Measurements from ENCODE around the gene DTNB.

DNA sequence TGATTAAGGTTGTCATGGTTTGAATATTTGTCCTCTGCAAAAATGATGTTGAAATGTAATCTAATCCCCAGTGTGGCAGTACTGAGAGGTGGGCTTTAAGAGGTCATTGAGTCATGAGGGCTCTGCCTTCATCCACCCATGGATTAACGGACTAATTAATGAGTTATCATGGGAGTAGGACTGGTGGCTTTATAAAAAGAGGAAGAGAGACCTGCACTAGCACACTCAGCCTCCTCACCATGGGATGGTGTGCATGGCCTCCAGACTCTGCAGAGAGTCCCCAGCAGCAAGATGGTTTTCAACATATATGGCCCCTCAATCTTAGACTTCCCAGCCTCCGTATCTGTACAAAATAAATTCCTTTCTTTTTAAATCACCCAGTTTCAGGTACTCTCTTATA, 41.0 kb downstream of the DTNB start:
- TF ChIP-seq, protein P1, sequence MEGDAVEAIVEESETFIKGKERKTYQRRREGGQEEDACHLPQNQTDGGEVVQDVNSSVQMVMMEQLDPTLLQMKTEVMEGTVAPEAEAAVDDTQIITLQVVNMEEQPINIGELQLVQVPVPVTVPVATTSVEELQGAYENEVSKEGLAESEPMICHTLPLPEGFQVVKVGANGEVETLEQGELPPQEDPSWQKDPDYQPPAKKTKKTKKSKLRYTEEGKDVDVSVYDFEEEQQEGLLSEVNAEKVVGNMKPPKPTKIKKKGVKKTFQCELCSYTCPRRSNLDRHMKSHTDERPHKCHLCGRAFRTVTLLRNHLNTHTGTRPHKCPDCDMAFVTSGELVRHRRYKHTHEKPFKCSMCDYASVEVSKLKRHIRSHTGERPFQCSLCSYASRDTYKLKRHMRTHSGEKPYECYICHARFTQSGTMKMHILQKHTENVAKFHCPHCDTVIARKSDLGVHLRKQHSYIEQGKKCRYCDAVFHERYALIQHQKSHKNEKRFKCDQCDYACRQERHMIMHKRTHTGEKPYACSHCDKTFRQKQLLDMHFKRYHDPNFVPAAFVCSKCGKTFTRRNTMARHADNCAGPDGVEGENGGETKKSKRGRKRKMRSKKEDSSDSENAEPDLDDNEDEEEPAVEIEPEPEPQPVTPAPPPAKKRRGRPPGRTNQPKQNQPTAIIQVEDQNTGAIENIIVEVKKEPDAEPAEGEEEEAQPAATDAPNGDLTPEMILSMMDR (IDR thresholded peaks at IDR 0.05), result no peak
- no peak for TF ChIP-seq POLR2A (IDR thresholded peaks at IDR 0.05; ENCODE audit: low read depth)
- no peak for TF ChIP-seq EP300 (IDR thresholded peaks at IDR 0.05)

Measured in esophagus muscularis mucosa (tissue), 4 donors.